GM10266 (cell line): ENCODE data around the gene MTAP.

ENCODE experiments used
- DNase-seq: peaks from one replicate; pipeline ENCODE4 v3.0.0; 2012; ENCODE audit errors: extremely low spot score
- CTCF ChIP-seq: IDR thresholded peaks from 2 replicates; pipeline ENCODE4 v1.5.1; 2012; ENCODE audit warnings: mild to moderate bottlenecking, low read depth; ENCODE audit not compliant: control insufficient read depth, insufficient read depth; ENCODE audit errors: missing control alignments

The MTAP gene

DNA sequence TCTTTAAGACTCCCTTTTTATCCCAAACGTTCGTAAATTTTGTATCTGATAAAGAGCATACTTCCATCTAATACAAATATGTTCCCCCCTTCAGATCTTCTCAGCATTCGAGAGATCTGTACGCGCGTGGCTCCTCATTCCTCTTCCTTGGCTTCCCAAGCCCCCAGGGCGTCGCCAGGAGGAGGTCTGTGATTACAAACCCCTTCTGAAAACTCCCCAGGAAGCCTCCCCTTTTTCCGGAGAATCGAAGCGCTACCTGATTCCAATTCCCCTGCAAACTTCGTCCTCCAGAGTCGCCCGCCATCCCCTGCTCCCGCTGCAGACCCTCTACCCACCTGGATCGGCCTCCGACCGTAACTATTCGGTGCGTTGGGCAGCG is 171.9 kb downstream of the MTAP start:
- DNase-seq: no peak

DNA sequence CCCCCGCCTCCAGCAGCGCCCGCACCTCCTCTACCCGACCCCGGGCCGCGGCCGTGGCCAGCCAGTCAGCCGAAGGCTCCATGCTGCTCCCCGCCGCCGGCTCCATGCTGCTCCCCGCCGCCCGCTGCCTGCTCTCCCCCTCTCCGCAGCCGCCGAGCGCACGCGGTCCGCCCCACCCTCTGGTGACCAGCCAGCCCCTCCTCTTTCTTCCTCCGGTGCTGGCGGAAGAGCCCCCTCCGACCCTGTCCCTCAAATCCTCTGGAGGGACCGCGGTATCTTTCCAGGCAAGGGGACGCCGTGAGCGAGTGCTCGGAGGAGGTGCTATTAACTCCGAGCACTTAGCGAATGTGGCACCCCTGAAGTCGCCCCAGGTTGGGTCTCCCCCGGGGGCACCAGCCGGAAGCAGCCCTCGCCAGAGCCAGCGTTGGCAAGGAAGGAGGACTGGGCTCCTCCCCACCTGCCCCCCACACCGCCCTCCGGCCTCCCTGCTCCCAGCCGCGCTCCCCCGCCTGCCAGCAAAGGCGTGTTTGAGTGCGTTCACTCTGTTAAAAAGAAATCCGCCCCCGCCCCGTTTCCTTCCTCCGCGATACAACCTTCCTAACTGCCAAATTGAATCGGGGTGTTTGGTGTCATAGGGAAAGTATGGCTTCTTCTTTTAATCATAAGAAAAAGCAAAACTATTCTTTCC is 172.4 kb downstream of the MTAP start:
- TF ChIP-seq CTCF: no peak
- peak; percentile 62 for DNase-seq

More for the DNA sequence above, 171.9 kb downstream of the MTAP start:
- no peak for TF ChIP-seq CTCF

DNA sequence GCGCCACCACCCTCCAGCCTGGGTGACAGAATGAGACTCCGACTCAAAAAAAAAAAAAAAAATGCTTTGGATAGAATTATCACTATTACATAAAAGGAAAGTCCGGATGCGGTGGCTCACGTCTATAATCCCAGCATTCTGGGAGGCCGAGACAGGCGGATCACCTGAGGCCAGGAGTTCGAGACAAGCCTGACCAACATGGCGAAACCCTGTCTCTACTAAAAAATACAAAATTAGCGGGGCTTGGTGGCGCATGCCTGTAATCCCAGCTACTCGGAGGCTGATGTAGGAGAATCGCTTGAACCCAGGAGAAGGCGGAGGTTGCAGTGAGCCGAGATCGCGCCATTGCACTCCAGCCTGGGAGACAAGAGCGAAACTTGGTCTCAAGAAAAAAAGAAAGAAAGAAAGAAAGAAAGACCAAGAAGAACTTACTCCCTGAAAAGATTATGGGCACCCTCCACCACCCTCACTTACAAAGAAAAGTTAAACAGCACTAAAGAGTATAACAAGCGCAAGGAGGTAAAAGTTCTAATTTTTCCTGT is 174.0 kb downstream of the MTAP start:
- DNase-seq: no peak

DNA sequence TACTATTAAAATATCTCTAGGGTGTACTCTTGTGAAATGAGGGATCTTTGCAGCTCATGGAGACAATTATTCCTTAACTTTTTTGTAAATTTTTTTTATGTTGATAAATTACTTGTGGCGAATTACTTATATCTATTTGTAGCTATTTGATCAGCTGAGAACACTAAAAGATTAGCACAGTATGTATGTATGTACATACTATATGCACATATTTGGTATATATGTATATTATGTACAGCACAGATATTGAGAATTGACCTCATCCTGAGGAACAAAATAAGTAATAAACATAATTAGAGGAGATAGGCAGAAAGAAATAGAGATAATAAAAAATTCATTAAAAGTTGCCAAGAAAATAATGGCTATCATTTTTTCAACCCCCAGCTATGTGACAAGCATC is 180.0 kb downstream of the MTAP start:
- TF ChIP-seq CTCF: no peak
- no peak for DNase-seq

More for the DNA sequence above, 174.0 kb downstream of the MTAP start:
- no peak for TF ChIP-seq CTCF

GRCh38 chr9:21982861-21983560 is 180.6 kb downstream of the MTAP start:
- no peak for TF ChIP-seq CTCF
- DNase-seq: no peak

DNA sequence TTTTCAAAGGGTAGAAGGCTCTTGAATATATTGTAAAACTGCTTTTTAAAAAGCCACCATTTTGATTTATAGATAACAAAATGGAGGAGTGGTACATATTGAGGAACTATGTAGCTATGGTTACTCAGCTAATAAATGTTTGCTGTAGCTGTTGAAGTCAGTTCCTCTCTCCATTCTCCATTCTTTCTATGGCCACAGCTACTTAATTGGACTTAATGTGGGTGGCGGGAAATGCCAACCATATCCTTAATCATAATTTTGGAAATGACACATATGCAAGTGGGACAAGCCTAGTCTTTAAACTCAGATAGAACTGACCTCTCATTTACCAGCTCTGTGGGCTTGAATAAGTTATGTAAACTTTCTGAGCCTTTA is 181.1 kb downstream of the MTAP start:
- no peak for TF ChIP-seq CTCF
- DNase-seq: no peak

GRCh38 chr9:21984101-21984500 is 181.7 kb downstream of the MTAP start:
- no peak for TF ChIP-seq CTCF
- no peak for DNase-seq
